Stimulated activated CD4-positive, alpha-beta T cell treated with anti-CD3 and anti-CD28 coated beads, Interleukin-15, amount 100 ng/mL, for 48 hours (primary cell): ENCODE measurements around the gene PTGIR.
"Not testable (repeated sequence)": the region's sequence is repeated elsewhere in the genome, so short reads cannot be mapped to it uniquely, and the experiment has no call there.

ENCODE experiments used
- DNase-seq, 2 donors: peaks; one replicate each; pipeline ENCODE4 v3.0.0-alpha.2; 2020; ENCODE audit warnings: low read depth in 2 of 2

The PTGIR gene

DNA sequence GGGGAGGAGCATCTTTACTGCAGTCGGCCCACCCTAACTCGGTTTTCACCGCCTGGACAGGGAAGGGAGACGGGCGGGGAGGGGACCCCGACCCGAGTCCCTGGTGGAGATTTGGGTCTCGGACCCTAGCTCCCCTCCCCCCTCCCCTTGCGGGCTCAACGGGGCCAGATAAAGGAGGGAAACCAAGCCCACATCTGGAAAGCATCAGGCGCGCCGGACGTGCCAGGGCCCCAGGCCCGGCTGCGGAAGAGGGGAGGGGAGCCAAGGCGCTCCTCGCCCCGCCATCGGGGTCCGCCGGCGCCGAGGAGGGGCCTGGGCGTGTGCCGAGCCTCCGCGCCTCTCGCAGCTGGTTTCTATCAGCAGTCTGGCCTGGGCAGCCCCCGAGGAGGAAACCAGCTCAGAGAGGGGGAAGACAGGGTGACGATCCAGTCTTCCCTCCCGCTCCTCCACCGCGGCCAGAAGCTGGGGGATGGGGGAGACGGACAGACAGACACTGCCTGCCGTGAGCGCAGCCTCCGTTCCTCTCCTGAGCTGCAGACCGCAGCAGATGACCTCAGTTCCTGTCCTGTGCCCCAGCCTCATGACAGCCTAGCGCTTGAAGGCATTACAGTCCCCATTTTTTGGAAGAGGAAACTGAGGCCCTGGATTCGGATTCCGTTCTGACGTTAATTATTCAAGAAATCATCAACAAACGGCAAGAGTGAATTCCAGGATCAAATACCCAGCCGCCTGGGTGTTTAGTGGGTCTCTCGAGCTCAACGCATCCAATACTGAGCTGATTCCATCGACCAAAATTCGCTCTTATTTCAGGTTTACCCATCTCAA is 14.7 kb upstream of the PTGIR start:
- DNase-seq: no peak

DNA sequence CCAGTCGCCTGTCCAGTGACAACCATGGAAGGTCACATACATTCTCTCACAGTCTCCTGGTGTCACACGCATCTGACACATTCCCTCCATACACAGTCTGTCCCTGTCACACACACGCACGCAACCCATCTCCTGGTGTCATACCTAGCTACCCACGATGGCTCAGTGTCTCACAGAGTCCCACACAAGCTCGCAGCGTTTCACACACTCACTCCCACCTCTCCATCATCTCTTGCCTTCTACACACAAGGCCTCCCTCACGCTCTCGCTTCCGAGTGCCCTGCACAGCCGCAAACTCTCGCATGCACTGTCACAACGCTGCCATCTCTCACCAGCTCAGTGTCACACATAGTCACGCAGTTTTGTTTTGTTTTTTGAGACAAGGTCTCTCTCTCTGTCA is 12.3 kb upstream of the PTGIR start:
- no peak for DNase-seq

DNA sequence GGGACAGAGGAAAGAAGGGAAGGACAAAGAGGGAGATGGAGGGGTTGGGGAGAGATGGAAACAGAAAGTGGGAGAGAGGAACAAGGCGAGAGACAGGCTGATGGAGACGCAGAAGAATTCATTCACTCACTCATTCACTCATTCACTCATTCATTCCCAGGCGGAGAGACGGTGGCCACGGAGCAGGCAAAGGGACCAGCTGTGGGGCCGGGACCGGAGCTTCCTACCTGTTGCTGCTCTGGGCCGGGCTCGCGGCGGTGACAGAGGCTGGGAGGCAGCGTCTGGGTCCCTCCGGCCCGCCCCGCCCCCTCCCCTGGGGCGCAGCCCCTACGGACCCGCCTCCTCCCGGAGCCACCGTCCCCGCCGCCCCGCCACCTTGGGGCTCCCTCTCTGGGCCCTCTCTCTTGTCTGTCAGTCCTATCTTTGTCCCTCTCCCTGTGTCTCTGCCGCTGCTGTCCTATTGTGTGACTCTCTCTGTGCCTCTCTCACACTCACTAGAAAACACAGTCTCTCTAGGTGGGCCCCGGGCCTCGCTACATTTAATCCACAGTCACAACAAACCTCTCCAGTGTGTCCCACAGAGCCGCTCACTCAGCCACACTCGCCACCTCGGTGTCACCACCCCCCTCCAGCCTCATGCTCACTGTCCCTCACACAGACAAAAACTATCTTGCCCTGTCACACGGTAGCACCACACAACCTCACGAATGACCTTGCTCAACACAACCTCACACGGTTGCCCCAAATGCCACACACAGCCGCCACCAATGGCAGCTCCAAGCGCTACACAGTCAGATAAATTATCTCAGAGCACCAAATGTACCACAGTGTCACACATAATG is 11.3 kb upstream of the PTGIR start, which contains the start of gene GNG8:
Gene GNG8 (minus strand): TSS at position 283 of the 842 bp plus-strand sequence. CDS start 1,520 bp downstream, outside the sequence.
- no peak for DNase-seq

DNA sequence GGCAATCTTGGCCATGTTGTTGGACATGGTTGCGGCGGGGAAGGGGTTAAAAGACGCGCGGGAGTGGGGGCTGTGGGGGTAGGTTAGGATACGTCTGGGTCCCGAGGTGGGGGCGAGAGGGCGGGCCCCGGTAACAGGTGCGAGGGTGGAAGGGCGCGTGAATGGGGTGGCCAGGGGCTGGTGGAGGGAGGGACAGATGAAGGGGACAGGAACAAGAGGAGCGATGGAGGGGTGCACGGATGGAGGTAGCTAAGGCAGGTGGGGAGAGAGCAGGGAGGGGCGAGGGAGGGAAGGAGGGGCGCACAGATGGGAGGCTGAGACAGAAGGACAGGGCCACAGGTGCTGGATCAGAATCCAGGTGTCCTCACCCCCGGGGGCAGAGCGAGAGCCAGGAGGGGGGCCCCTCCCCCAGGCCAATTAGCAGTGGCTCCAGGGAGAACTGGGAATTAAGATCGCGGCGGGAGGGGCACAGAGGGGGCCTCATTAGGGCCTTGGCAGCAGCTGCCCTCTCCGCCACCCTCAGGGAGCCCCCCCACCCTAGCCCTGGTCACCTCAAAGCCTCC is 9.8 kb upstream of the PTGIR start:
- DNase-seq: no peak

DNA sequence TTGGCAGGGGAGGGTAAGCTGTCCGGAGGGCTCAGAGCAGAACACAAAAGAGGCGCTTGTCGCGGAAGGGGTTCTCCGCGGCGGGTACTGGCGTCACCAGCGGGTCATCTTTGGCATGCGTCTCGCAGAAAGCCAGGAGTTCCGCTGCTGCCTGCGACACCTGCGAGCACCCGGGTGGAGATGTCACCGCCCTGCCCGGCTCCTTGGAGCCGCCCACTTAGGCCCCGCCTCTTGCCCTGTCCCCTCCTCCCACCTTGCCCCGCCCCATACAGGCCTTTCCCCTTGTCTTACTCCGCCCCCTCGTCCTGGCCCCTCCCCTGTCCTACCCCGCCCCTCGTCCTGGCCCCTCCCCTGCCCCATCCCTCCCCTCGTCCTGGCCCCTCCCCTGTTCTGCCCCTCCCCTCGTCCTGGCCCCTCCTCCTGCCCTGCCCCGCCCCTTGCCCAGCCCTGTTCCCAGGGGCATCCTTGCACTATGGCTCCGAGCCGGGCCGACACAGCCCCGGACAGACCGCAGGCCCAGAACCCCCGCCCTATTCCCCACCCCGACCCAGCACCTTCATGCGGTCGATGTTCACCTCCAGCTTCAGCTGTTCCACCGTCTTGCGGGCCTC is 9.3 kb upstream of the PTGIR start:
- peak; percentile 95 to 98 for DNase-seq

DNA sequence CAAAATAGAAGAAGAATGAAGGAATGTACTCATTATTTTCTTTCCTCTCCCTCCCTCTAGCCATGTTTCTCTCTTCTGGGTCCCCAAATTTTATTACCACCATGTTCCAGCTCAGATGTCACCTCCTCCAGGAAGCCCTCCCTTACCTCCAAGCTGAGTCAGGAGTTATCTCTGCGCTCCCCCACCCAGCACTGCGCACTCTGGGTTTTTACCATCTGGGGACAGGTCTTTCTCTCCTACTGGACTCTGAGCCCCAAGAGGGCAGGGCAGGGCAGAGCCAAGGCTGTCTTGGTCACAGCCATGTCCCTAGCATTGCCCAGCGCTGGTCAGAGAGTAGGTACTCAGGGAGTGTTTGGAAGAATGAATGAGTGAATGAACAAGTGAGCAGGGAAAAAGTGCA is 8.2 kb upstream of the PTGIR start:
- DNase-seq: no peak

DNA sequence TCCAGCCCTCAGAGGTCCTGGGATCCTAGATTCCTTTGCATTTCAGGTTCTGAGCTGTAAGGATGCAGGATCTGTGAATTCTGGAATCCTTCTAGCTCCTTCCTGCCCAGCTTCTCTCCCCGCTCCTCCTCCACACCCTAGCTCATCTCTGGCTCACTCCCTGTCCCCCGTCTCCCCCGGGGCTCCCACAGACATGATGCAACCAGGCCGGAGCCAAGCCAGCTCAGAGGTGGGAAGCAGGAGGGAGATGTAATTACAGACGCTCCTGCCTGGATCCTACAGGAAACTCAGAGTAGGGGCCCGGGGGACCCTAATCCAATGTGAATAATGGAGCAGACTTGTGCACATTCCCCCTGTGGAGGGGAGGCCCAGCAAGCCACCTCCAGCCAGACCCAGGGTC is 6.6 kb upstream of the PTGIR start:
- DNase-seq: no peak

DNA sequence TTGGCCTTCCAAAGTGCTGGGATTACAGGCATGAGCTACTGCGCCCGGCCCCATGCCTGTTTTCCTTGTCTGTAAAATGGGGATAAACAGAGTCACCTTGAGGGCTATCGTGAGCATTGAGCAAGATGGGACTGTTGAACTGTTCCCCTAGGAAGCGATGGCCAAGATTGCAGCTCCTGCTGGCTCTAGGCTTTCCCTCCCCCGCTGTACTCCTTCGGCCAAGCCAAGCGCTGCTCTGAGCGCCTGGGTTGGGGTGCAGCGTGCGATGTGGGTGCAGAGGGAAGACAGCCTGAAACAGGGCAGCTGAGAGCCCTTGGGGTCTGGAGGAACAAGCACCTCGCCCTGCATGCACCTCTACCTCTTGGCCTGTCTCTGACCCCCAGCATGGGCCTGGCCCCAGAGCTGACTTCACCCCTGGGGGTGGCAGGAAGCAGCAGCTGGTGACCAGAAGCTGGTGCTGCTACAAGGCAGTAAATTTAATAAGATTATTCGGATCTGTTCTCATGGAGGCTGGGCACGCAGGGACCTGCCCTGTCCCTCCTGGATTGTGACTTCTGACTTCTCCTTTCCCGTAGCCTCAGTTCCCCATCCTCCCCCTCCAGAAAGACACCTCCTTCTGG is 5.8 kb upstream of the PTGIR start:
- no peak for DNase-seq

DNA sequence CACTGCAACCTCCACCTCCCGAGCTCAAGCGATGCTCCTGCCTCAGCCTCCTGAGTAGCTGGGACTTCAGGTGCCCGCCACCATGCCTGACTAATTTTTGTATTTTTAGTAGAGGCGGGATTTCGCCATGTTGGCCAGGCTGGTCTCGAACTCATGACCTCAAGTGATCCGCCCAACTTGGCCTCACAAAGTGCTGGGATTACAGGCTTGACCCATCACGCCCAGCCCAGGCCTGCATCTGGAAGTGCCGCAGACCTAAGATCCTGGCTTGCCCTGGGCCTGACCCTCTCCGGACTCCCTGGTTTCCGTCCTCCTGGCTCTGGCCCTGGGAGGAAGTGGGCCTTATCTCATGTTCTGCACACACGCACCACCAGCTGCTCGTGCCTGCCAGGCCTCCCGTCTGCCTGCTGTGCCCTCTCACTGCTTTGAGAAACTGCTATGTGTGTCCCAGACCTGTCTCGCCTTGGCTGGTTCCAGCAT is 4.7 kb upstream of the PTGIR start:
- no peak for DNase-seq

DNA sequence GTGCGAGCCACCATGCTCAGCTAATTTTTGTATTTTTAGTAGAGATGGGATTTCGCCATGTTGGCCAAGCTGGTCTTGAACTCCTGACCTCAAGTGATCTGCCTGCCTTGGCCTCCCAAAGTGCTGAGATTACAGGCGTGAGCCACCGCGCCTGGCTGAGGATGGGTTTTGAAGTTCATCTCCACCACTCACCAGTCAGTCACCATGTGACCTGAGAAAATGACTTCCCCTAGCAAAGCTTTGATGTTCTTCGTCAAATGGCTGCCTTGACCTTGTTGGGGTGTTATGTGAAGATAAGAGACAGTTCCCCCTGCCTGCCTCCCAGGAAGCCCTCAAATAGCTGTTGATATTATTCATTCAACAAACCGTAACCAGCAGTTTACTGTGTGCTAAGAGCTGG is 4.1 kb upstream of the PTGIR start:
- not testable (repeated sequence) for DNase-seq

DNA sequence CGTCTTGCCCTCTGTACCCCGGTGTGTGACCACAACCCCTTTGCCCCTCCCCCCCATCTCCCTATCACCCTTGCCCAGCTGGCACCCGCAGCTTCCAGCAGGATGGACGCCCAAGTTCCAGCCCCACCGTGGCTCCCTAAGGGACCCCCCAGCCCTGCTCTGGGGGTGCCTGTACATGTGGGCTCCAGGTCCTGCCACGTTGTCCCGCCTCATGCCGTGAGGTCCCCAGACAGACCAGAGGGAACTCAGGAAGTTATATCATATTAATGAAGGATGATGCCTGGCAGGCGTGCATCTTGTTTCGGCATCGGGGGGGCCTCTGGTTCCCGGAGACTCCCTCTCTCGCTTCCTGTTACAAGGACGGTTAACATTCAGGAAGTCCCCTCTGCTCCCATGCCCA is 1.6 kb upstream of the PTGIR start:
- no peak for DNase-seq

DNA sequence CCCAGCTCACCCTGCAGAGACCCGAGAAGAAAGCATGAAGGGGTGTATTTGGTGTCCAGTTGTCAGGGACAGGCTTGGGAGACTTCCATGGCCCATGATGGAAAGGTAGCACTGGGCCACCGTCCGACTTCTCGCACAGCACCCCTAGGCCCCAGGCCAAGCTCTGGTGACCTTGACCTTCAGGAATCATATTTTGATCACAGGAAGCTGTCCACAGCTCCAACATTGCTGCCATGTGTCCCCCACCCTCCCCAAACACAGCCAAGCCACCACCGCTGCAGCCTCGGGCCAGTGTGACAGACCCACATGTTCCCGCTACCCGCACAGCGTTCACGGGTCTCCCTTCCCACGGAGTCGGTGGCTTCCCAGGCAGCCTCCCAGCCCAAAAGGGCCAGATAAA is 842 bp upstream of the PTGIR start:
- no peak for DNase-seq

DNA sequence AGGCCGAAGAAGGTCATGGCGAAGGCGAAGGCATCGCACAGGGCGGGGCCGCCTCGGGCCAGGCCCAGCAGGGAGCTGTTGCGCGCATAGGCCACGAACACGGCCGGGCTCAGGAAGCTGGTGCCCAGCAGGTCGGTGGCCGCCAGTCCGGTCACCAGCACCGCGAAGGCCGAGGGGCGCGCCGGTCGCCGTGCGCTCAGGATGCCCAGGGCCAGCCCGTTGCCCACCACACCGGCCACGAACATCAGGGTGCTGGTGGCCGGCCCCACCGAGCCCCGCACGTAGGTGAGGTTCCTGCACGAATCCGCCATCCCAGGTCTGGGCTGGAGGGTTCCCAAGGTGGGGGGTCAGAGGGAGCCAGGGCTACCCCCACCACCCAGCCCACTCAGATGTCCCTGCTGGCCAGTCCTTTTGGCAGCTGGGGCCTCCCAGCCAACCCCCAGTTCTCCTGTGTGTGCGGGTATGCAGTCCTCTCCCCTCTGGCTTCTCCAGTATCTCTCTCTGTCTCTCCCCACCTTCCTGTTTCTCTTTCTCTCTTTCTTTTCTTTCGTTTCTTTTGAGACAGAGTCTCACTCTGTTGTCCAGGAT is 880 bp downstream of the PTGIR start:
- no peak for DNase-seq

DNA sequence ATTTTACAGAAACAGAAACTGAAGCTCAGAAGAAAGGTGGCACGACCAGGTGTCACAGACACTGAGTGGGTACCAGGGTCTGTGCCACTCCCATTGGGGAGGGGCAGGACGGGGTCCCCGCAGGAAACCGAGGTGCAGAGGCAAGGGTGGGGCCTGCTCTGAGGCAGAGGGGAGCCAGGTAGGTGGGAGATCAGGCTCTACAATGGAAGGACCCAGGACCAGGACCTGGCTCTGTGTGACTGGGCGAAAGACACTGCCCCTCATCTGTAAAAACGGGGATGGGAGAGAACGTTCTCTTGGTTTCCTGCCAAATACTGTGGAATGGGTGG is 2.8 kb downstream of the PTGIR start:
- no peak for DNase-seq

DNA sequence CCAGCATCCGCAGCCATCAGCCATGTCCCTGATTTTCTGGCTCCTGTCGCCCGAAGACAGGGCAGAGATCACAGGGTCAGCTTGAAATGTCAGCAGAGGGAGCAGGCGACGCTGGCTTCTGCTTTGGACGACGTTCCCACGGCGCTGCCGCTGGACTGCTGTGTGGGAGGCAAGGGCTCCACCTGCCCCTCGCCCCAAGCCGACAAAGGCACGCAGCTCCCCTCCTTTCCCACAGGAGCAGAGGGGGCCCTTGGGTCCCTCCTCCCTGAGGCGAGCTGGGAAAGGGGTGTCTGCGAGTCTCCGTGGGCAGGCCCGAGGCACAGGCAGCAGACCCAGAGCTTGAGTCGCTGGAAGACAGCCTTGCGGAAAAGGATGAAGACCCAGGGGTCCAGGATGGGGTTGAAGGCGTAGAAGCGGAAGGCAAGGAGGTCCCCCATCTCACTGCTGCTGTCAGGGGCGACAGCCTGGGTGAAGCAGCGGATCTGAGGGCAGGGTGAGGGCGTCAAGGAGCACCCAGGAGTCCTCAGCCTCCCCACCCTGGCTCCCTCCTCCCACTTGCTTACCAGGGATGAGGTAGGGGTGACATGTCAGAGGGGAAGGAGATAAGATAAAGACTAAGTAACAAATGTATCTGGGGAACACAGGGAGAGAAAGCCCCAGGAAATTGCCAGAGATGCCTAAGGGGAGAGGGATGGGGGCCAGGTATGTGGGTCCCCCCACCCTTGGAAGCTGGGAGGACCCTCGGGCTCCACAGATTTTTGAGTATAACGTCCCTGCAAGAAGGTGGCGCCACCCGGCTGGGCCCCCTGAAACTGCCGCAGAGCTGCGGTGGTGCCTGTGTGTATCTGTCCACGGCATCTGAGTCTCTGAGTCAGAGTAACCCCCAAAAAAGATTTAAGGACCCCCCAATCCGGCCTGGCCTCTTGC is 3.4 kb downstream of the PTGIR start:
- DNase-seq: no peak

DNA sequence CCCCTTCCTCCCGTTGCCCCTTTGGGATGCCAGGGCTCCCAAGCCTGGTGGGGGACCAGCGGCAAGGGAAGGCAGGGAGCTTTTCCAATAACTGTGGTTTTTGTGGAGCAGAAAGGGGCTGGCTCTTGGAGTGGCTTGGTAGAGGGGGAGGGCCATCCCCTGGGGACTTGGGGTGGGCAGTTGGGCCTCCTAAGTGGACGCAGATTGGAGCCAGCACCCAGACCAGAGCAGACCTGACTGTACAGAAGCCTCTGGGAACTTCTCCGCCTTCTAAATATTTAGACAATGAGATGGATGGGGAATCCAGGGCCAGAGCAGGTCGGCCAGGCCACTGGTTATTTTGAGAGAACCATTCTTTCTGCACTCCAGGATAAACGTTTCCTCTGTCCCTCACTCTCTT is 4.2 kb downstream of the PTGIR start:
- DNase-seq: no peak

DNA sequence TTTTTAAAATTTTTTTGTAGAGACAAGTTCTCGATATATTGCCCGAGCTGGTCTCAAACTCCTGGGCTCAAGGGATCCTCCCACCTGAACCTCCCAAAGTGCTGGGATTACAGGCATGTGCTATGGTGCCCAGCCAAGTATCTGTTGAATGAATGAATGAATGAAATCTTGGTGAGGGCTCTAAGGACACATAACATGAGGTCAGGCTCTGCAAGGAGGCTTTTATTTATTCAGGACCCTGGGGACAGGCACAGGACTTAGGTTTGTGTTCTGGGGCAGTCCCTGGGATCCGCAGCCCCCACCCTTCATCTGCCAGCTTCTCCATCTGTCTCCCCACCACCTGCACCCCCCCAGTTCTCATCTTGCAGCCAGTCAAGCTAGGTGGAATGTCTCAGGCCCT is 4.6 kb downstream of the PTGIR start:
- DNase-seq: no peak

DNA sequence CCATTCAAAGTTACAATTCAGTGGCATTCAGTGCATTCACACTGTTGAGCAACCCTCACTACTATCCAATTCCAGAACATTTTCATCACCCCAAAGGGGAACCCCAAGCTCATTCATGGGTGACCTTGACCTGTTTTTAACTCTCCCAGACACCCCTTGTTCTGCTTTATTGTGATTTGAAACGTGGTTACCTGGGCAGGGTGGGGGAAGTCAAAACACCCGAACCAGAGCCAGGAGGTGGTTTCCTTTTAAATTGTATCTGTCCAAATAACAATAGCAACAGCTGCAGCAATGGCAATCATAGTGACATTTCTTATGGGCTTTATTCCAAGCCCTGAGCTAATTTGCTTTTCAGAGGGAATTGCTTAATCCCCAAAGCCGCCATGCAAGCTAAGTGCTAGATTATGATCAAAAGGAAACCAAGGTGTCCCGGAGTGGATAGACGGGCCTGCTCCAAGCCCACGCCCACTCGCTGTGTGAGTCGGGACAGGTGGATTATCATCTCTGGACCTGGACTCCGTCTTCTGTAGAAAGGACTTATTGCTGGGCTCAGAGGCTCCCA is 6.1 kb downstream of the PTGIR start:
- no peak for DNase-seq

DNA sequence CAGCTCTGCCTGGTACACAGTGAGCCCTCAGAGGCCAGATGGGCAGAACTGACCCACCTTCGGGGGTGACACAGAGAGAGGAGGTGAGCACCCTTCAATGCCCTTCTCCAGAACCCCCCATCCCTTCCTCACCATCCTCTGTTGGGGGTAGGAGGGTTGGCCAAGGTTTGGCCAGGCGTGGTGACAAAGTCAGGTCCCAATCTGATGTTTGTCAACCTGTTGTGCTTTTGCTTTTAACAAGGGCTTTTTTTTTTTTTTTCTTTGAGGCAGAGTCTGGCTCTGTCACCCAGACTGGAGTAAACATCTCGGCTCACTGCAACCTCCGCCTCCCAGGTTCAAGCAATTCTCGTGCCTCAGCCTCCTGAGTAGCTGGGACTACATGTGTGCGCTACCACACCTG is 7.3 kb downstream of the PTGIR start:
- DNase-seq: no peak
